AG04450 (cell line): ENCODE data around the gene NEDD8. TPM values are rescaled to one million over a fixed set of nuclear protein-coding genes. Genes with fewer than 3 reads are reported as not detected.

ENCODE experiments used
- CTCF ChIA-PET: fragments of 300-600, 350-600 bp; formaldehyde crosslinking; extraction: SDS; loops from one replicate; lab custom pipeline; 2022; ENCODE audit warnings: antibody characterized with exemption, inconsistent platforms; lab: Charles Lee
- POLR2A ChIA-PET: fragments of 350-600 bp; formaldehyde crosslinking; extraction: SDS; loops from one replicate; lab custom pipeline; 2021; ENCODE audit warnings: antibody characterized with exemption, inconsistent platforms; lab: Yijun Ruan, JAX
- DNase-seq: peaks from one replicate; pipeline ENCODE4 v3.0.0-alpha.2; 2011; ENCODE audit warnings: low read depth, low spot score
- H3K27ac ChIP-seq: one replicate; pipeline ENCODE4 v1.5.1; 2012; ENCODE audit warnings: low read depth, low read length, control low read depth
- H3K27me3 ChIP-seq: one replicate; pipeline ENCODE4 v1.6.0; 2012; ENCODE audit warnings: low read length; ENCODE audit not compliant: control insufficient read depth, insufficient read depth
- H3K4me3 ChIP-seq: 2 replicates; pipeline ENCODE4 v1.5.1; 2011; ENCODE audit warnings: mild to moderate bottlenecking, low read depth, low read length, control low read depth
- H3K9me3 ChIP-seq: 2 replicates; pipeline ENCODE4 v1.5.1; 2012; ENCODE audit warnings: low read length; ENCODE audit not compliant: control insufficient read depth, insufficient read depth
- CTCF ChIP-seq: IDR thresholded peaks from 2 replicates; pipeline ENCODE4 v1.5.1; 2011; ENCODE audit warnings: low read depth, low read length, control low read depth, inconsistent platforms
- polyA plus RNA-seq: library from polyadenylated mRNA; depleted of rRNA; stranded (reverse); fragments of >200 nt; gene quantifications from 2 replicates; pipeline ENCODE4 v1.2.3, GENCODE V29; 2011

Gene NEDD8
- polyA plus RNA-seq, 1 experiment, result 363 TPM

GRCh38 chr14:24215495-24216344, 16.4 kb downstream of the NEDD8 start, which contains the start of gene MDP1:
Gene MDP1 (minus strand): TSS chr14:24216066. CDS start chr14:24215955, 111 bp downstream.
- TF ChIP-seq CTCF, result peak; percentile 41
- H3K27me3 ChIP-seq, result no peaks in the 10 kb centered on the region
- H3K9me3 ChIP-seq, result no peaks in the 10 kb centered on the region; the same call in 1 of the 2 replicates
- H3K4me3 ChIP-seq, result peak within 1 kb of the TSS; percentile 79
- H3K27ac ChIP-seq, result peak within 1 kb of the TSS; percentile 84
- POLR2A ChIA-PET, result interaction anchor here (0.8 to 1.6 kb wide), 7 partner anchors 15 to 85 kb away, joined by 3 to 9 read pairs (median 4); partner anchors contain the start of genes RABGGTA and TINF2
- CTCF ChIA-PET, result interaction anchor here (0.7 to 1.8 kb wide), 5 partner anchors 12 to 156 kb away, joined by 3 to 15 read pairs (median 5); no protein-coding TSS in a partner anchor
- DNase-seq, result peak; percentile 43

GRCh38 chr14:24213866-24214662, 18.1 kb downstream of the NEDD8 start:
- H3K27ac ChIP-seq, result peak overlapping the region; percentile 98
- TF ChIP-seq CTCF, result no peak

GRCh38 chr14:24212924-24213865, 19.0 kb downstream of the NEDD8 start, which contains the start of gene CHMP4A:
Gene CHMP4A (minus strand): TSS chr14:24213488. CDS start chr14:24213439, 49 bp downstream.
- peak within 1 kb of the TSS; percentile 83 for H3K4me3 ChIP-seq
- no peaks in the 10 kb centered on the region; the same call in 1 of the 2 replicates for H3K9me3 ChIP-seq
- POLR2A ChIA-PET, result interaction anchor here (0.5 to 2.1 kb wide), 16 partner anchors 11 to 99 kb away, joined by 3 to 12 read pairs (median 6); partner anchors contain the start of genes DCAF11, IPO4, IRF9 and NRL
- DNase-seq, result peak; percentile 95
- CTCF ChIA-PET, result interaction anchor here (0.6 to 2.3 kb wide), 8 partner anchors 8 to 1144 kb away, joined by 3 to 9 read pairs (median 5); partner anchors contain the start of genes CIDEB and IRF9
- no peaks in the 10 kb centered on the region for H3K27me3 ChIP-seq
- TF ChIP-seq CTCF, result peak; percentile 33
- peak within 1 kb of the TSS; percentile 98 for H3K27ac ChIP-seq

More at GRCh38 chr14:24213866-24214662, 18.1 kb downstream of the NEDD8 start:
- CTCF ChIA-PET, result interaction anchor here (0.6 to 2.3 kb wide), 9 partner anchors 8 to 1145 kb away, joined by 3 to 9 read pairs (median 6); partner anchors contain the start of genes CIDEB and IRF9
- POLR2A ChIA-PET, result interaction anchor here (0.5 to 2.1 kb wide), 14 partner anchors 11 to 100 kb away, joined by 3 to 12 read pairs (median 6); partner anchors contain the start of genes DCAF11, IPO4, IRF9 and NRL
- DNase-seq, result no peak
- H3K27me3 ChIP-seq, result no peaks in the 10 kb centered on the region
- peak overlapping the region; percentile 83 for H3K4me3 ChIP-seq
- H3K9me3 ChIP-seq, result no peaks in the 10 kb centered on the region; the same call in 1 of the 2 replicates

- ChIA-PET POLR2A (no interaction called here), CTCF (no interaction called here)
- no peaks in the 10 kb centered on the region for H3K27me3 ChIP-seq
- no peak overlapping the region for H3K4me3 ChIP-seq
- no peaks in the 10 kb centered on the region; the same call in 1 of the 2 replicates for H3K9me3 ChIP-seq
- DNase-seq, result no peak
- TF ChIP-seq CTCF, result no peak
- no peak overlapping the region for H3K27ac ChIP-seq
Measured at GRCh38 chr14:24211311-24211710, 20.9 kb downstream of the NEDD8 start.
